HepG2 (cell line): ENCODE data around the gene ZSWIM5. TPM values are rescaled to one million over a fixed set of nuclear protein-coding genes. Genes with fewer than 3 reads are reported as not detected.

Source experiments
- ATAC-seq: fragments of 200-7000 bp; cut with Tn5 transposase; 3 replicates; pipeline ENCODE4 v1.9.1; 2020; ENCODE audit warnings: mild to moderate bottlenecking, moderate library complexity
- BruUV-seq: library from RNA; stranded (reverse); fragments of 400-500 nt; replicated peaks from 2 replicates; lab custom pipeline; 2021; lab: Mats Ljungman, UMichigan
- CTCF ChIA-PET: fragments of 300-600 bp; formaldehyde crosslinking; extraction: SDS; loops from one replicate; lab custom pipeline; 2021; ENCODE audit warnings: low total read pairs, inconsistent platforms, low intra/inter-chr PET ratio; lab: Yijun Ruan, JAX
- POLR2A ChIA-PET: fragments of 350-600 bp; sonication (Branson Sonifier 250); formaldehyde crosslinking; loops from one replicate; lab custom pipeline; 2020; ENCODE audit warnings: antibody characterized with exemption, inconsistent platforms; lab: Yijun Ruan, JAX
- DNase-seq: peaks from one replicate; pipeline ENCODE4 v3.0.0-alpha.2; 2015; ENCODE audit warnings: low spot score
- FAIRE-seq: peaks from 3 replicates; lab custom pipeline; 2011; peaks lifted over from hg19 to GRCh38; lab: Jason Lieb, UNC
- H2AFZ ChIP-seq: one replicate; pipeline ENCODE4 v1.6.1; 2011; ENCODE audit warnings: low read length, inconsistent platforms
- H3K27ac ChIP-seq: fragments of 300-600 bp; 3 replicates; pipeline ENCODE4 v1.8.0; 2011; ENCODE audit warnings: mixed run types, mild to moderate bottlenecking, mixed read lengths, low read length, inconsistent platforms; ENCODE audit not compliant: insufficient read depth; ENCODE audit errors: extremely low read length
- H3K27me3 ChIP-seq, 2 experiments: fragments of 200-600 bp in 1 of 2; 2 replicates in 1 of 2; 3 replicates in 1 of 2; pipeline versions ENCODE4 v1.6.0 to v1.8.0; 2011; ENCODE audit warnings: low read length in 2 of 2, mild to moderate bottlenecking in 2 of 2, moderate library complexity in 2 of 2, inconsistent platforms in 1 of 2; ENCODE audit not compliant: insufficient read depth in 2 of 2, control insufficient read depth in 1 of 2
- H3K36me3 ChIP-seq, 2 experiments: fragments of 200-600 bp in 1 of 2; replicated peaks in 1 of 2; 2 replicates in 1 of 2; 3 replicates in 1 of 2; pipeline versions ENCODE4 v1.5.1 to v1.8.0; 2011; ENCODE audit warnings: low read length in 2 of 2, inconsistent platforms in 1 of 2; ENCODE audit not compliant: insufficient read depth in 2 of 2, control insufficient read depth in 1 of 2
- H3K4me1 ChIP-seq: 2 replicates; pipeline ENCODE4 v1.5.1; 2012; ENCODE audit warnings: low read length, inconsistent platforms; ENCODE audit not compliant: insufficient read depth
- H3K4me2 ChIP-seq: 2 replicates; pipeline ENCODE4 v1.6.0; 2011; ENCODE audit warnings: low read depth, low read length, inconsistent platforms
- H3K4me3 ChIP-seq, 3 experiments: fragments of 200-600 bp in 1 of 3; sonication (generic), shearing (Covaris generic) in 1 of 3; replicated peaks in 1 of 3; 2 replicates each; pipeline ENCODE4 v1.5.1; 2011 to 2016; ENCODE audit warnings: low read length in 3 of 3, inconsistent platforms in 2 of 3, low read depth in 2 of 3, mild to moderate bottlenecking in 2 of 3, control low read depth in 1 of 3, mixed read lengths in 1 of 3; ENCODE audit not compliant: insufficient read depth in 1 of 3
- H3K79me2 ChIP-seq: one replicate; pipeline ENCODE4 v1.6.1; 2011; ENCODE audit warnings: low read length, inconsistent platforms; ENCODE audit not compliant: insufficient read depth
- H3K9ac ChIP-seq: 2 replicates; pipeline ENCODE4 v1.6.0; 2011; ENCODE audit warnings: mild to moderate bottlenecking, low read depth, low read length, inconsistent platforms; ENCODE audit not compliant: insufficient read depth
- H3K9me3 ChIP-seq: 2 replicates; pipeline ENCODE4 v1.5.1; 2012; ENCODE audit warnings: mild to moderate bottlenecking, low read length
- H4K20me1 ChIP-seq: 2 replicates; pipeline ENCODE4 v1.6.0; 2011; ENCODE audit warnings: inconsistent platforms, mild to moderate bottlenecking, low read length, moderate library complexity; ENCODE audit not compliant: insufficient read depth
- NFIB ChIP-seq: sonication (generic); formaldehyde crosslinking; IDR thresholded peaks from 2 replicates; pipeline ENCODE4 v1.9.0; 2021; ENCODE audit warnings: missing genetic modification reagents, mild to moderate bottlenecking, borderline replicate concordance
- RARG ChIP-seq: sonication (generic); formaldehyde crosslinking; IDR thresholded peaks from 2 replicates; pipeline ENCODE4 v1.4.0; 2020; ENCODE audit warnings: low read depth, mild to moderate bottlenecking, missing genetic modification reagents
- RBM39 ChIP-seq: fragments of 200-400 bp; formaldehyde crosslinking; IDR thresholded peaks from one replicate; pipeline ENCODE4 v1.6.1; 2018; ENCODE audit warnings: antibody characterized with exemption, mild to moderate bottlenecking, low read depth, low read length; ENCODE audit not compliant: poor library complexity, severe bottlenecking
- ZNF354B ChIP-seq: sonication (generic); formaldehyde crosslinking; IDR thresholded peaks from 2 replicates; pipeline ENCODE4 v1.8.0; 2022; ENCODE audit warnings: mild to moderate bottlenecking, missing genetic modification reagents
- ZNF609 ChIP-seq: sonication (generic); formaldehyde crosslinking; IDR thresholded peaks from 2 replicates; pipeline ENCODE4 v1.4.0; 2020; ENCODE audit warnings: mild to moderate bottlenecking, missing genetic modification reagents, borderline replicate concordance
- WGBS: methylation state at CpG from one replicate; pipeline ENCODE4 v1.1.6; 2017; ENCODE audit warnings: low lambda C conversion rate; 5-methylcytosine and 5-hydroxymethylcytosine counted together
- in situ Hi-C: cut with HindIII; loops from 2 replicates; pipeline ENCODE4 v1.10.0; 2017; ENCODE audit warnings: low pct_unique_long_range_greater_than_20kb; ENCODE audit not compliant: extremely low pct_ligation_motif_present
- intact Hi-C: fragments of 100-400 bp; cut with micrococcal nuclease; formaldehyde crosslinking; loops from one replicate; pipeline ENCODE4 v1.10.0; 2022; ENCODE audit not compliant: unreplicated experiment
- polyA plus RNA-seq, 8 experiments: library from polyadenylated mRNA; depleted of rRNA in 3 of 8; stranded (reverse) in 7 of 8; unstranded in 1 of 8; fragments of >200 nt; fragmentation: Illumina TruSeq in 4 of 8; extraction: Trizol in 4 of 8; gene quantifications; 2 replicates each; pipeline versions ENCODE4 v1.2.1 to v1.2.3, GENCODE V29; 2011 to 2016; ENCODE audit warnings: low read depth in 4 of 8, missing spikeins in 1 of 8, mixed read lengths in 1 of 8; ENCODE audit not compliant: insufficient read depth in 1 of 8
- total RNA-seq, 5 experiments: library from RNA; depleted of rRNA; stranded (reverse); fragments of >200 nt; fragmentation: Illumina TruSeq; extraction: Trizol; gene quantifications; 2 replicates each; pipeline ENCODE4 v1.2.3, GENCODE V29; 2016; ENCODE audit warnings: low read depth in 1 of 5
- TF ChIP-seq, protein P1 (sequence below): sonication (generic); formaldehyde crosslinking; IDR thresholded peaks from 2 replicates; pipeline ENCODE4 v1.5.0; 2020; ENCODE audit warnings: missing genetic modification reagents
- TF ChIP-seq, protein P2 (sequence below): fragments of 450-650 bp; IDR thresholded peaks from 2 replicates; pipeline ENCODE4 v1.6.1; 2017; ENCODE audit warnings: mild to moderate bottlenecking

ZSWIM5 gene
- total and polyA plus RNA-seq, 2 of the 13 experiments (the other 11 are each of a cell fraction or from before 2014, with no cell fraction given): 11.0 to 20.6 TPM

DNA sequence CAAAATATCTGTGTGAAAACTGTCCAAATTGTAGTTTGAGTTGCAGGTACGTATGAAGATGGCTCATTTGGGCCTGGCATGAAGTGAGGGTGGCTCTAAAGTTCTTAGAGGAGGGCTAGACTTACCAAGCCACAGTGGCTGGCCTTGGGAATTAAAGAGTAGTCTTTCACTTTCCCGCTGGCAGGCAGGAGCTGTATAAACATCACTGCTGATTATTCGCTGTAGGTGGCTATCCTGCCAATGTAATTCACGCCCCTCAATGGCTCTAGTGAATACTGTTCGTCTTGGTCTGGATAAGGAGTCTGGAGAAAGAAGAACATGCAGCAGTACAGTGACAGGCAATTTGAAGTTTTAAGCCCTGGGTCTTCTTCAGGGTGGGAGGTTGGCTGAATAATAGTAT is 163.3 kb downstream of the ZSWIM5 start:
- DNase-seq: no peak
- intact Hi-C loops: no loop called here
- WGBS: 96% methylated on average over 5 of the region's 5 CpGs
- H3K9ac ChIP-seq: no peak overlapping the region
- no peak overlapping the region for H2AFZ ChIP-seq
- no peaks in the 10 kb centered on the region for H3K27me3 ChIP-seq
- H3K36me3 ChIP-seq: peaks cover 13 to 43% of the 10 kb centered on the region in 2 experiments; a peak in 4 of 5 replicates
- TF ChIP-seq NFIB (CRISPR knock-in tag) (no peak), RBM39 (no peak)
- TF ChIP-seq, protein P1, sequence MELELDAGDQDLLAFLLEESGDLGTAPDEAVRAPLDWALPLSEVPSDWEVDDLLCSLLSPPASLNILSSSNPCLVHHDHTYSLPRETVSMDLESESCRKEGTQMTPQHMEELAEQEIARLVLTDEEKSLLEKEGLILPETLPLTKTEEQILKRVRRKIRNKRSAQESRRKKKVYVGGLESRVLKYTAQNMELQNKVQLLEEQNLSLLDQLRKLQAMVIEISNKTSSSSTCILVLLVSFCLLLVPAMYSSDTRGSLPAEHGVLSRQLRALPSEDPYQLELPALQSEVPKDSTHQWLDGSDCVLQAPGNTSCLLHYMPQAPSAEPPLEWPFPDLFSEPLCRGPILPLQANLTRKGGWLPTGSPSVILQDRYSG: no peak
- no peak overlapping the region for H3K27ac ChIP-seq
- peaks cover 14% of the 10 kb centered on the region for H3K4me1 ChIP-seq
- H3K9me3 ChIP-seq: no peaks in the 10 kb centered on the region
- H4K20me1 ChIP-seq: no peaks in the 10 kb centered on the region
- in situ Hi-C loops: no loop called here
- no peaks in the 10 kb centered on the region for H3K79me2 ChIP-seq
- no peak for FAIRE-seq
- no TSS peak for BruUV-seq
- ATAC-seq: no peak
- ChIA-PET POLR2A (no interaction called here), CTCF (no interaction called here)
- H3K4me3 ChIP-seq: no peak overlapping the region
- no peak overlapping the region for H3K4me2 ChIP-seq

DNA sequence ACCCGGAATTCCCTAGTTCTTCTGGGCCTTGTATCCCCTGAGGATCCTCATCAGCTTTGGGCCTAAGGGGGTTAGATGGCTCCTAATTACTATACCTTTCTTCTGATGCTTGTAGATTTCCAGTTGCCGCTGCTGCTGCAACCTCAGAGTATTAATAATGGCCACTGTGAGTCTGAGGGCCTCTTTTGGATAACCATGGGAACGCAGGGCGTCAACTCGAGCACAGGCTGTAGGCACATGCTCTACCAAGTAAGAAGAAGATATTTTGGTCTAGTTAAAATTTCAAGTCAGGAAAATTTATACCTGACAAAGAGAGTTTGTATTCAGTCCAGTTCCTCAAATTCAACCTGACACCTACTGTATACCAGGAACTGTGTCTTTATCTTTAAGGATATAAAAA is 166.1 kb downstream of the ZSWIM5 start:
- H4K20me1 ChIP-seq: no peaks in the 10 kb centered on the region
- H3K27me3 ChIP-seq: no peaks in the 10 kb centered on the region
- no peak overlapping the region for H2AFZ ChIP-seq
- ATAC-seq: no peak
- peaks cover 16 to 36% of the 10 kb centered on the region in 2 experiments; a peak in 4 of 5 replicates for H3K36me3 ChIP-seq
- ChIA-PET CTCF (no interaction called here), POLR2A (no interaction called here)
- peaks cover 15% of the 10 kb centered on the region for H3K4me1 ChIP-seq
- DNase-seq: no peak
- BruUV-seq: no TSS peak
- no peak for FAIRE-seq
- no peak overlapping the region for H3K4me2 ChIP-seq
- no peaks in the 10 kb centered on the region for H3K79me2 ChIP-seq
- no peak overlapping the region for H3K27ac ChIP-seq
- intact Hi-C loops (no loop called here), in situ Hi-C loops (no loop called here)
- no peaks in the 10 kb centered on the region for H3K9me3 ChIP-seq
- no peak overlapping the region for H3K9ac ChIP-seq
- no peak overlapping the region for H3K4me3 ChIP-seq
- WGBS: 98% methylated on average over 5 of the region's 5 CpGs
- TF ChIP-seq RARG (CRISPR knock-in tag) (no peak), ZNF354B (CRISPR knock-in tag) (no peak), ZNF609 (CRISPR knock-in tag) (no peak)
- TF ChIP-seq, protein P2, sequence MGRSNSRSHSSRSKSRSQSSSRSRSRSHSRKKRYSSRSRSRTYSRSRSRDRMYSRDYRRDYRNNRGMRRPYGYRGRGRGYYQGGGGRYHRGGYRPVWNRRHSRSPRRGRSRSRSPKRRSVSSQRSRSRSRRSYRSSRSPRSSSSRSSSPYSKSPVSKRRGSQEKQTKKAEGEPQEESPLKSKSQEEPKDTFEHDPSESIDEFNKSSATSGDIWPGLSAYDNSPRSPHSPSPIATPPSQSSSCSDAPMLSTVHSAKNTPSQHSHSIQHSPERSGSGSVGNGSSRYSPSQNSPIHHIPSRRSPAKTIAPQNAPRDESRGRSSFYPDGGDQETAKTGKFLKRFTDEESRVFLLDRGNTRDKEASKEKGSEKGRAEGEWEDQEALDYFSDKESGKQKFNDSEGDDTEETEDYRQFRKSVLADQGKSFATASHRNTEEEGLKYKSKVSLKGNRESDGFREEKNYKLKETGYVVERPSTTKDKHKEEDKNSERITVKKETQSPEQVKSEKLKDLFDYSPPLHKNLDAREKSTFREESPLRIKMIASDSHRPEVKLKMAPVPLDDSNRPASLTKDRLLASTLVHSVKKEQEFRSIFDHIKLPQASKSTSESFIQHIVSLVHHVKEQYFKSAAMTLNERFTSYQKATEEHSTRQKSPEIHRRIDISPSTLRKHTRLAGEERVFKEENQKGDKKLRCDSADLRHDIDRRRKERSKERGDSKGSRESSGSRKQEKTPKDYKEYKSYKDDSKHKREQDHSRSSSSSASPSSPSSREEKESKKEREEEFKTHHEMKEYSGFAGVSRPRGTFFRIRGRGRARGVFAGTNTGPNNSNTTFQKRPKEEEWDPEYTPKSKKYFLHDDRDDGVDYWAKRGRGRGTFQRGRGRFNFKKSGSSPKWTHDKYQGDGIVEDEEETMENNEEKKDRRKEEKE: no peak
